GM13977 (cell line): Measurements from ENCODE around the gene ARID4A.
A peak's percentile ranks its signal among the peaks of the same experiment; 100 is the strongest.

ENCODE experiments used
- DNase-seq: peaks from one replicate; pipeline ENCODE4 v3.0.0; 2012; ENCODE audit warnings: low spot score
- CTCF ChIP-seq: IDR thresholded peaks from 2 replicates; pipeline ENCODE4 v1.5.1; 2012; ENCODE audit warnings: mild to moderate bottlenecking, control low read depth; ENCODE audit not compliant: insufficient read depth; ENCODE audit errors: extremely low read depth, missing control alignments
- in situ Hi-C: fragments of 300-500 bp; cut with MboI; formaldehyde crosslinking; loops from one replicate; pipeline ENCODE4 v1.12.0; 2022; ENCODE audit warnings: low sequenced_read_pairs, low pct_unique_long_range_greater_than_20kb, mixed read lengths, inconsistent platforms; ENCODE audit not compliant: unreplicated experiment

ARID4A gene

GRCh38 chr14:58274881-58275280 lies 23.5 kb upstream of the ARID4A start:
- TF ChIP-seq CTCF, result no peak
- in situ Hi-C loops, result no loop called here
- no peak for DNase-seq

- in situ Hi-C loops, result no loop called here
- TF ChIP-seq CTCF, result no peak
These were observed 22.7 kb upstream of the ARID4A start for GRCh38 chr14:58275527-58276190.

DNA sequence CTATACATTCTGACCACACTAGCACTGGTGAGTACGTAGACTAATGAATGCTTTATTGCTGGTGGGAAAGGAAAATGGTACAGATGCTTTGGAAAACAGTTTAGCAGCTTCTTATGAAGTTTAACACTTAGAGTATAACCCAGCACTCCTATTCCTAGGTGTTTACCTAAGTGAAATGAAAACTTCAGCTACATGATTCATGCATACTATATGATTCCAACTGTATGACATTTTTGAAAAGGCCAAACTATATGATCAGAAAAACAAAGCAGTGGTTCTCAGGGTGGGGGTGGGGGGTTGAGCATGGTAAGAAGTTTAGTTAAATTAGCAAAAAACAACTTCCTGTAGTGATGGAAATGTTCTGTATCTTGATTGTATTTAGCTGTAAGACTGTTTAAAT lies 22.1 kb upstream of the ARID4A start:
- in situ Hi-C loops, result no loop called here
- TF ChIP-seq CTCF, result no peak
- DNase-seq, result no peak

More at GRCh38 chr14:58275527-58276190, 22.7 kb upstream of the ARID4A start:
- no peak for DNase-seq

DNA sequence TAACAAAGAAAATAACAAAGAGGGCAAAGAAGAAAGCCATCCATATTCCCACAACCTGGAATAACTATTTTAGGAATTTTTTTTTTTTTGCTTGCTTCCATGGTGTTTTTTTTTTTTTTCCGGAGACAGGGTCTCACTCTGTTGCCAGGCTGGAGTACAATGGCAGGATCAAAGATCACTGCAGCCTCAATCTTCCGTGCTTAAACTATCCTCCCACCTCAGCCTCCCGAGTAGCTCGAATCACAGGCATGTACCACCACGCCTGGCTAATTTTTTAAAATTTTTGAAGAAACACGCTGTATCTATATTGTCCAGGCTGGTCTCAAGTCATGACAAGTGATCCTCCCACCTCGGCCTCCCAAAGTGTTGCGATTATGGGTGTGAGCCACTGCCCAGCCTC lies 20.2 kb upstream of the ARID4A start:
- in situ Hi-C loops, result no loop called here
- DNase-seq, result no peak
- TF ChIP-seq CTCF, result no peak

- TF ChIP-seq CTCF, result no peak
- in situ Hi-C loops, result no loop called here
- peak; percentile 32 for DNase-seq
These were observed 17.2 kb upstream of the ARID4A start for GRCh38 chr14:58280954-58281787.

GRCh38 chr14:58281969-58282368 lies 16.4 kb upstream of the ARID4A start:
- TF ChIP-seq CTCF, result no peak
- DNase-seq, result no peak
- in situ Hi-C loops, result no loop called here
